ENCODE data around the gene PHB1. TPM values are rescaled to one million over a fixed set of nuclear protein-coding genes. Genes with fewer than 3 reads are reported as not detected.

The PHB1 gene
- total RNA-seq, 2 experiments from 2014 or later: 24.2 to 31.6 TPM

- no peak overlapping the region for H3K4me3 Mint-ChIP-seq
- POLR2A ChIA-PET: no interaction called here
- no peak for ATAC-seq (ENCODE audit: poor library complexity)
- no peak for TF ChIP-seq CTCF (IDR thresholded peaks at IDR 0.05)
- no peaks in the 10 kb centered on the region for H3K36me3 Mint-ChIP-seq (ENCODE audit: low read depth)
- Histone ChIP-seq H3K9me3 (ENCODE audit: control insufficient read depth in 1 of 2, insufficient read depth in 1 of 2, low read length in 2 of 2) (peaks cover 0 to 14% of the 10 kb centered on the region in 2 experiments), H3K4me3 (ENCODE audit: low read length) (no peak overlapping the region), H3K4me1 (ENCODE audit: insufficient read depth, low read length) (peaks cover 11% of the 10 kb centered on the region), H3K27ac (ENCODE audit: low read depth in 1 of 2, low read length in 2 of 2) (no peak overlapping the region), H3K27me3 (ENCODE audit: control insufficient read depth in 1 of 2, insufficient read depth in 2 of 2, low read length in 2 of 2) (peaks cover 10 to 16% of the 10 kb centered on the region in 2 experiments), H3K36me3 (ENCODE audit: insufficient read depth, low read length) (no peaks in the 10 kb centered on the region)
- CTCF ChIA-PET: no interaction called here
- peaks cover 30% of the 10 kb centered on the region for H3K27me3 Mint-ChIP-seq
- intact Hi-C loops (cut with DNase I, micrococcal nuclease): no loop called here
- H3K27ac Mint-ChIP-seq: no peak overlapping the region
- H3K4me1 Mint-ChIP-seq (ENCODE audit: low read depth): no peaks in the 10 kb centered on the region
- no peaks in the 10 kb centered on the region for H3K9me3 Mint-ChIP-seq
- no peak for DNase-seq
Measured at GRCh38 chr17:49452661-49453060, 38.0 kb upstream of the PHB1 start.

DNA sequence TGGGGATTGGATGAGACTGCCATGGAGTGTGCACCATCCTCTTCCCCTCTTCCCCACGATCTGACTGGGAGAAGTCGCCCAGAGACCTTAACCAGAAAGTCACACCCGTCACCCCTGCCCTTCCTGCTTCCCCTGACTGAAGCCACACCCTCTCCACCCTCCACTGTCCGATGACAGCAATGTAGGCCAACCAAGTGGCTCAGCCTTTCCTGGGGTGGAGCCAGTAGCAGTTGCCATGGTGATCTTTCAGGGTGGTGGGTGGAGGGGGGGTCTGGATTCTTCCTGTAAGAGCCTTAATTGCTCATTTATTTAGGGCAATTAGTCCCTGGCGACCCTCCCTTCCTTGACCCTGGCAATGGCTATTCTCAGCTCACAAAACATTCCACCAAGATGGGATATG lies 37.5 kb upstream of the PHB1 start:
- CTCF ChIA-PET: no interaction called here
- Mint-ChIP-seq H3K27ac (no peak overlapping the region), H3K9me3 (no peaks in the 10 kb centered on the region), H3K27me3 (peaks cover 26% of the 10 kb centered on the region), H3K4me3 (no peak overlapping the region), H3K4me1 (ENCODE audit: low read depth) (no peaks in the 10 kb centered on the region), H3K36me3 (ENCODE audit: low read depth) (no peaks in the 10 kb centered on the region)
- no peak for ATAC-seq (ENCODE audit: poor library complexity)
- H3K27ac ChIP-seq (ENCODE audit: low read depth in 1 of 2, low read length in 2 of 2): no peak overlapping the region
- peaks cover 11% of the 10 kb centered on the region for H3K4me1 ChIP-seq (ENCODE audit: insufficient read depth, low read length)
- DNase-seq: peak in 1 of 14 experiments; percentile 11
- no peak for TF ChIP-seq CTCF (IDR thresholded peaks at IDR 0.05)
- POLR2A ChIA-PET: no interaction called here
- H3K27me3 ChIP-seq (ENCODE audit: control insufficient read depth in 1 of 2, insufficient read depth in 2 of 2, low read length in 2 of 2): peaks cover 10 to 15% of the 10 kb centered on the region in 2 experiments
- no peaks in the 10 kb centered on the region for H3K36me3 ChIP-seq (ENCODE audit: insufficient read depth, low read length)
- H3K9me3 ChIP-seq (ENCODE audit: control insufficient read depth in 1 of 2, insufficient read depth in 1 of 2, low read length in 2 of 2): peaks cover 0 to 12% of the 10 kb centered on the region in 2 experiments
- intact Hi-C loops (cut with DNase I, micrococcal nuclease): no loop called here
- H3K4me3 ChIP-seq (ENCODE audit: low read length): no peak overlapping the region

DNA sequence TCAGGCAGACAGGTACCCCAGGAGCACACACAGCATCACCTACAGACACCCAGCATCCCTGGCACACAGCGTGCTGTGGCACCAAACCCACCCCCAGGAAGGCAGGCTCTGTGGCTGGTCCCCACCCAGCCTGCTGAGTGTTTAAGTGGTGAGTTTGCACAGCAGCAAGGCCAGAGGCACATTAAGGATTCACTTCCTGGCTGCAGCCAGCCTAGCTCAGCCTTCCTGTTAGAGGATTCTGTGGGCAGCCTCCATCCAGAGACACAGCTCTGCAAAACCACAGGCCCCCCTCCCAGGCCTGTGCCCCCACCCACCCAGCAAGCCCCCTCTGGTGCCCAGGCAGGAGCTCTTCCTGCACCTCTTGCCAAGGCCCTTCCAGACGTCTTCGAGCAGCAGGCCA lies 36.1 kb upstream of the PHB1 start:
- Mint-ChIP-seq H3K36me3 (ENCODE audit: low read depth) (no peaks in the 10 kb centered on the region), H3K4me1 (ENCODE audit: low read depth) (no peaks in the 10 kb centered on the region), H3K4me3 (no peak overlapping the region), H3K27ac (no peak overlapping the region), H3K27me3 (peaks cover 13% of the 10 kb centered on the region), H3K9me3 (no peaks in the 10 kb centered on the region)
- intact Hi-C loops (cut with DNase I, micrococcal nuclease): no loop called here
- ChIA-PET CTCF (no interaction called here), POLR2A (no interaction called here)
- no peak overlapping the region for H3K4me3 ChIP-seq (ENCODE audit: low read length)
- H3K27me3 ChIP-seq (ENCODE audit: control insufficient read depth in 1 of 2, insufficient read depth in 2 of 2, low read length in 2 of 2): peaks cover under 1 to 2% of the 10 kb centered on the region in 2 experiments
- ATAC-seq (ENCODE audit: poor library complexity) (no peak), DNase-seq (no peak)
- no peak overlapping the region for H3K27ac ChIP-seq (ENCODE audit: low read depth in 1 of 2, low read length in 2 of 2)
- H3K4me1 ChIP-seq (ENCODE audit: insufficient read depth, low read length): peaks cover 11% of the 10 kb centered on the region
- TF ChIP-seq CTCF (IDR thresholded peaks at IDR 0.05): no peak
- peaks cover 0 to 11% of the 10 kb centered on the region in 2 experiments for H3K9me3 ChIP-seq (ENCODE audit: control insufficient read depth in 1 of 2, insufficient read depth in 1 of 2, low read length in 2 of 2)
- no peaks in the 10 kb centered on the region for H3K36me3 ChIP-seq (ENCODE audit: insufficient read depth, low read length)
